Frontal cortex (tissue), 1 donor: ENCODE data around the gene UBAC2. TPM values are rescaled to one million over a fixed set of nuclear protein-coding genes. Genes with fewer than 3 reads are reported as not detected.

Experiments used
- small RNA-seq: library from RNA; depleted of rRNA; stranded (forward); fragments of <200 nt; gene quantifications from one replicate; pipeline ENCODE3, GENCODE V24; 2014
- total RNA-seq: library from RNA; depleted of rRNA; stranded (reverse); fragments of >200 nt; gene quantifications from one replicate; pipeline ENCODE4 v1.2.3, GENCODE V29; 2014

Gene UBAC2
- total RNA-seq, 1 donor from 2014 or later: 42.4 TPM

Small RNA genes lying within 50 kb of the gene (small RNA-seq; reads per million reads assigned to genes)
- gene MIR623: not detected
- gene RN7SKP9: 0.20 reads per million

Other genes starting within 250 kb of the UBAC2 start
- gene DOCK9, start 222.8 kb upstream of the UBAC2 start, total RNA-seq: 162 TPM
- gene GPR18, start 57.5 kb downstream of the UBAC2 start, total RNA-seq: not detected
- gene GPR183, start 106.5 kb downstream of the UBAC2 start, total RNA-seq: 0.82 TPM